Neural progenitor cell (in vitro differentiated cells): ENCODE measurements around the gene AGBL4. TPM values are rescaled to one million over a fixed set of nuclear protein-coding genes. Genes with fewer than 3 reads are reported as not detected.

Experiments used
- DNase-seq: peaks from one replicate; pipeline ENCODE4 v3.0.0-alpha.2; 2016; ENCODE audit warnings: low spot score
- H2AFZ ChIP-seq: fragments of 200-600 bp; sonication (generic); replicated peaks from 2 replicates; pipeline ENCODE4 v1.6.1; 2016; ENCODE audit warnings: antibody characterized with exemption
- H3F3A ChIP-seq: fragments of 200-600 bp; sonication (generic); 2 replicates; pipeline ENCODE4 v1.6.1; 2016; ENCODE audit warnings: antibody characterized with exemption, low read depth
- H3K27ac ChIP-seq: fragments of 200-600 bp; sonication (generic); 2 replicates; pipeline ENCODE4 v1.5.1; 2016; ENCODE audit warnings: mild to moderate bottlenecking
- H3K27me3 ChIP-seq: fragments of 200-600 bp; sonication (generic); 2 replicates; pipeline ENCODE4 v1.6.1; 2016; ENCODE audit warnings: mild to moderate bottlenecking, moderate library complexity
- H3K36me3 ChIP-seq: fragments of 200-600 bp; sonication (generic); 2 replicates; pipeline ENCODE4 v1.5.1; 2016
- H3K4me1 ChIP-seq: fragments of 200-600 bp; sonication (generic); 2 replicates; pipeline ENCODE4 v1.6.1; 2016; ENCODE audit warnings: mixed run types
- H3K4me2 ChIP-seq: fragments of 200-600 bp; sonication (generic); 2 replicates; pipeline ENCODE4 v1.6.1; 2016
- H3K4me3 ChIP-seq: fragments of 200-600 bp; sonication (generic); 2 replicates; pipeline ENCODE4 v1.5.1; 2016
- H3K79me2 ChIP-seq: fragments of 200-600 bp; sonication (generic); 2 replicates; pipeline ENCODE4 v1.6.1; 2016; ENCODE audit warnings: low read depth
- H3K9ac ChIP-seq: fragments of 200-600 bp; sonication (generic); 2 replicates; pipeline ENCODE4 v1.6.1; 2016
- H3K9me3 ChIP-seq: fragments of 200-600 bp; sonication (generic); 2 replicates; pipeline ENCODE4 v1.5.1; 2016; ENCODE audit warnings: low read depth
- H4K20me1 ChIP-seq: fragments of 200-600 bp; sonication (generic); 2 replicates; pipeline ENCODE4 v1.6.1; 2016; ENCODE audit warnings: low read depth
- H3K27ac Mint-ChIP-seq: 3 replicates; pipeline ENCODE4 v1.8.0; 2021; ENCODE audit warnings: mixed read lengths
- H3K27me3 Mint-ChIP-seq: 2 replicates; pipeline ENCODE4 v1.8.0; 2022; ENCODE audit warnings: low read depth, mild to moderate bottlenecking, inconsistent platforms, moderate library complexity, mixed read lengths; ENCODE audit not compliant: insufficient read depth
- H3K36me3 Mint-ChIP-seq: 3 replicates; pipeline ENCODE4 v1.8.0; 2021; ENCODE audit warnings: mixed read lengths
- H3K4me1 Mint-ChIP-seq: 3 replicates; pipeline ENCODE4 v1.8.0; 2021; ENCODE audit warnings: mixed read lengths
- H3K4me3 Mint-ChIP-seq: 3 replicates; pipeline ENCODE4 v1.8.0; 2021; ENCODE audit warnings: mild to moderate bottlenecking, moderate library complexity, mixed read lengths
- H3K9me3 Mint-ChIP-seq: 3 replicates; pipeline ENCODE4 v1.8.0; 2020; ENCODE audit warnings: mixed read lengths
- EZH2 ChIP-seq: fragments of 200-600 bp; sonication (generic); IDR thresholded peaks from 2 replicates; pipeline ENCODE4 v1.6.1; 2017; ENCODE audit warnings: antibody characterized with exemption, mild to moderate bottlenecking, moderate library complexity
- EZH2phosphoT487 ChIP-seq: fragments of 200-600 bp; sonication (generic); IDR thresholded peaks from 2 replicates; pipeline ENCODE4 v1.6.1; 2017; ENCODE audit warnings: antibody characterized with exemption
- total RNA-seq: library from RNA; depleted of rRNA; stranded (reverse); fragments of >200 nt; gene quantifications from 2 replicates; pipeline ENCODE4 v1.2.3, GENCODE V29; 2015; ENCODE audit warnings: low replicate concordance
- TF ChIP-seq, protein P1 (sequence below): fragments of 200-600 bp; sonication (generic); IDR thresholded peaks from 2 replicates; pipeline ENCODE4 v1.5.1; 2017; ENCODE audit warnings: antibody characterized with exemption, mild to moderate bottlenecking

The AGBL4 gene
- total RNA-seq, 1 donor from 2014 or later, result 1.5 TPM

DNA sequence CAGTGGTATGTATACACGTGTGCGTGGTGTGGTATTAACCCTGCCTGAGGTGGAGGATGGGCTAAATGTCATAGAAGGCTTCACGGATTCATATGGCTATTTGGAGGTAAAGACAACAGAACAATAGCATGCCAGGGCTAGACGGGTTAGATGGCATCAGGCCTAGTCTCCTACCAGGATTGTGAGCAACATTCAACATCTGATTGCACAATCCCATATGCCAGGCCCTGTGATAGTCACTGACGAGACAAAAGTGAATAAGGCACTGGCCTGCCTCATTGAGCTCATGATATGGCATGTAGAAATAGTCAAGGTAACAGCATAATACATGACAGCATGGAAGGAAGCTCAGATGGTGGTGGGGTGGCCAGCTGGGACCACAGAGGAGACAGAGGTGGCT lies 1079.9 kb downstream of the AGBL4 start:
- Histone ChIP-seq H3K27me3 (no peaks in the 10 kb centered on the region), H3K36me3 (no peaks in the 10 kb centered on the region), H3K9ac (no peak overlapping the region), H3K4me2 (no peak overlapping the region), H3K4me3 (no peak overlapping the region), H2AFZ (no peak overlapping the region), H3F3A (no peaks in the 10 kb centered on the region), H3K4me1 (no peaks in the 10 kb centered on the region), H4K20me1 (no peaks in the 10 kb centered on the region), H3K9me3 (no peaks in the 10 kb centered on the region), H3K79me2 (no peaks in the 10 kb centered on the region), H3K27ac (no peak overlapping the region)
- H3K9me3 Mint-ChIP-seq, result no peaks in the 10 kb centered on the region
- H3K36me3 Mint-ChIP-seq, result no peaks in the 10 kb centered on the region
- TF ChIP-seq EZH2 (no peak), EZH2phosphoT487 (no peak)
- TF ChIP-seq, protein P1, sequence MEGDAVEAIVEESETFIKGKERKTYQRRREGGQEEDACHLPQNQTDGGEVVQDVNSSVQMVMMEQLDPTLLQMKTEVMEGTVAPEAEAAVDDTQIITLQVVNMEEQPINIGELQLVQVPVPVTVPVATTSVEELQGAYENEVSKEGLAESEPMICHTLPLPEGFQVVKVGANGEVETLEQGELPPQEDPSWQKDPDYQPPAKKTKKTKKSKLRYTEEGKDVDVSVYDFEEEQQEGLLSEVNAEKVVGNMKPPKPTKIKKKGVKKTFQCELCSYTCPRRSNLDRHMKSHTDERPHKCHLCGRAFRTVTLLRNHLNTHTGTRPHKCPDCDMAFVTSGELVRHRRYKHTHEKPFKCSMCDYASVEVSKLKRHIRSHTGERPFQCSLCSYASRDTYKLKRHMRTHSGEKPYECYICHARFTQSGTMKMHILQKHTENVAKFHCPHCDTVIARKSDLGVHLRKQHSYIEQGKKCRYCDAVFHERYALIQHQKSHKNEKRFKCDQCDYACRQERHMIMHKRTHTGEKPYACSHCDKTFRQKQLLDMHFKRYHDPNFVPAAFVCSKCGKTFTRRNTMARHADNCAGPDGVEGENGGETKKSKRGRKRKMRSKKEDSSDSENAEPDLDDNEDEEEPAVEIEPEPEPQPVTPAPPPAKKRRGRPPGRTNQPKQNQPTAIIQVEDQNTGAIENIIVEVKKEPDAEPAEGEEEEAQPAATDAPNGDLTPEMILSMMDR, result no peak
- DNase-seq, result no peak
- no peaks in the 10 kb centered on the region for H3K4me1 Mint-ChIP-seq
- H3K27ac Mint-ChIP-seq, result no peak overlapping the region
- no peak overlapping the region for H3K4me3 Mint-ChIP-seq
- H3K27me3 Mint-ChIP-seq, result peaks cover 5% of the 10 kb centered on the region

DNA sequence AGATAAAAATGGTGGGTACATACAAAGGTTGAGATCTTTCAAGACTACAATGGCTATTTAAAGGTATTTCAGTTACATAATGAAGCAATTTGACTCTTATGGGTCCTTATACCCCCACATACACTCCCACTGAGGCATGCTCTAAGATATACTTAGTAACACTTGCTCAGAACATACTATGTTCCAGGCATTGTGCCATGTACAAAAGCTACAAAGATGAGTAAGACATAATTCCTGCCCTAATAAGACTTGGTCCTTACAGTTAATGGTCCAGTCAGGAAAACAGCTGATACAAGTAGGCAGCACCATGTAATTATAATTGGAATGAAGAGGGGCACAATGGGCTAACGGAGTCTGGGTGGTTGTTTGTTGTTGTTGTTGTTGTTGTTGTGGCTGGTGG lies 1080.4 kb downstream of the AGBL4 start:
- no peak for DNase-seq
- TF ChIP-seq EZH2 (no peak), EZH2phosphoT487 (no peak)
- TF ChIP-seq, protein P1, result no peak
- Histone ChIP-seq H3K27me3 (no peaks in the 10 kb centered on the region), H4K20me1 (no peaks in the 10 kb centered on the region), H3K9me3 (no peaks in the 10 kb centered on the region), H3K4me1 (no peaks in the 10 kb centered on the region), H3F3A (no peaks in the 10 kb centered on the region), H3K9ac (no peak overlapping the region), H3K4me3 (no peak overlapping the region), H3K27ac (no peak overlapping the region), H3K79me2 (no peaks in the 10 kb centered on the region), H2AFZ (no peak overlapping the region), H3K36me3 (no peaks in the 10 kb centered on the region), H3K4me2 (no peak overlapping the region)
- no peak overlapping the region for H3K27ac Mint-ChIP-seq
- no peak overlapping the region for H3K4me3 Mint-ChIP-seq
- no peaks in the 10 kb centered on the region for H3K9me3 Mint-ChIP-seq
- peaks cover 5% of the 10 kb centered on the region for H3K27me3 Mint-ChIP-seq
- H3K36me3 Mint-ChIP-seq, result no peaks in the 10 kb centered on the region
- no peaks in the 10 kb centered on the region for H3K4me1 Mint-ChIP-seq

DNA sequence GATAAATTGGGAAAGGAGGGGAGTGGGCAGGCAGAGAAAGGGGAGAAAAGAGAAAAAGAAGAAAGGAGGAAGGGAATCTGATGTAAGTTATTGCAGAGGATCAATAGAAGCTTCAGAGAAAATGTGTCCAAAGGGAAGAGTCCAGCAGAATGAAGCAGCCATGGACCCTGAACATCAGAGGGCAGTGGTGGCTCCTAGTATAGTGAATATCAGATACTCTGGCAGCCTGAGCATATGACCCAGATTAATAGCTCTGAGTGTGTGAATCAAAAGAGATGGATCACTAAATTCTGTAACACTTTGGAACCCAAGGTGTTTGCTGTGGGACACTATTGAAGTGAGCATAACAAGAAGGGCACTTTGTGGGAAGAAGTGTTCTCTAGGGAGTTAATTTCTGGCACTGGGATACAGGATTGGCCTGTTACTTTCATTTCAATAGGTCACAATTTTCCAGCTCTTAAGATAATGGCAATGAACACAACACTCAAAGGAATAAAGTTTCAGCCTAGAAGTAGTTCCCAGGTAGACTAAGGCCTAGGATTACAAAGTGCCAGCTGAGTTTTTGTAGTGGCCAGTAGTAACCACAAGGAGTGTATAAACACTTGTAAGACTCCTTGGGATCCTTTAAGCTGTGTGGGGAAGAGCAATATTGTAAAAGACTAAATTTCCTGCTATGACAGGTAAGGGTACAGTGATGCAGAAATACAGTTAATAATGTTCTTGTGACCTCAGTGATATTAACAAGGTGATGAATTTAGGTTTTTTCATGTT lies 1082.6 kb downstream of the AGBL4 start:
- no peak overlapping the region for H2AFZ ChIP-seq
- Mint-ChIP-seq H3K36me3 (no peaks in the 10 kb centered on the region), H3K4me1 (no peaks in the 10 kb centered on the region), H3K4me3 (no peak overlapping the region), H3K27me3 (no peaks in the 10 kb centered on the region), H3K9me3 (no peaks in the 10 kb centered on the region), H3K27ac (no peak overlapping the region)
- no peak overlapping the region for H3K4me2 ChIP-seq
- H4K20me1 ChIP-seq, result no peaks in the 10 kb centered on the region
- no peaks in the 10 kb centered on the region for H3K27me3 ChIP-seq
- no peak overlapping the region for H3K27ac ChIP-seq
- no peaks in the 10 kb centered on the region for H3K4me1 ChIP-seq
- DNase-seq, result no peak
- no peak overlapping the region for H3K4me3 ChIP-seq
- no peaks in the 10 kb centered on the region for H3K79me2 ChIP-seq
- H3K9ac ChIP-seq, result no peak overlapping the region
- TF ChIP-seq, protein P1, result no peak
- TF ChIP-seq EZH2phosphoT487, result no peak
- TF ChIP-seq EZH2, result no peak
- no peaks in the 10 kb centered on the region for H3F3A ChIP-seq
- no peaks in the 10 kb centered on the region for H3K36me3 ChIP-seq
- no peaks in the 10 kb centered on the region for H3K9me3 ChIP-seq
